ENCODE data around the gene FAM156A. TPM values are rescaled to one million over a fixed set of nuclear protein-coding genes. Genes with fewer than 3 reads are reported as not detected.

FAM156A gene
- total RNA-seq, 1 experiment from 2014 or later = 48.2 TPM

- BruUV-seq (replicated peaks) = no TSS peak
- H3K4me1 ChIP-seq (ENCODE audit: insufficient read depth, low read length, poor library complexity, severe bottlenecking) = no peaks in the 10 kb centered on the region
- H3K9me3 ChIP-seq (ENCODE audit: low read depth, low read length, poor library complexity, severe bottlenecking) = peaks cover 5% of the 10 kb centered on the region
- CTCF ChIA-PET = no interaction called here
- H3K27me3 ChIP-seq (replicated peaks; ENCODE audit: insufficient read depth, low read depth, low read length, poor library complexity) = no peaks in the 10 kb centered on the region
- no peak overlapping the region for H3K27ac ChIP-seq (ENCODE audit: low read depth, low read length, poor library complexity, severe bottlenecking)
- H3K4me3 ChIP-seq (ENCODE audit: low read depth, low read length, poor library complexity, severe bottlenecking) = no peak overlapping the region
- no peak for DNase-seq (ENCODE audit: low spot score)
- no peaks in the 10 kb centered on the region for H3K36me3 ChIP-seq (ENCODE audit: insufficient read depth, low read length, poor library complexity, severe bottlenecking)
- no peak for TF ChIP-seq CTCF (conservative IDR thresholded peaks at IDR 0.05; ENCODE audit: low read depth, low read length)
- TF ChIP-seq EZH2 (IDR thresholded peaks at IDR 0.05; ENCODE audit: borderline replicate concordance, low read depth, low read length, poor library complexity, severe bottlenecking) = no peak
- POLR2A ChIA-PET (ENCODE audit: low non-redundant PET) = no interaction called here
- intact Hi-C loops (cut with micrococcal nuclease; ENCODE audit: unreplicated experiment) = no loop called here
Measured at GRCh38 chrX:53004038-53004437, 45.7 kb upstream of the FAM156A start.

GRCh38 chrX:53003111-53003510 lies 44.8 kb upstream of the FAM156A start:
- BruUV-seq (replicated peaks) = no TSS peak
- CTCF ChIA-PET = no interaction called here
- intact Hi-C loops (cut with micrococcal nuclease; ENCODE audit: unreplicated experiment) = no loop called here

GRCh38 chrX:53001958-53002357 lies 43.6 kb upstream of the FAM156A start:
- CTCF ChIA-PET = no interaction called here
- no peak for DNase-seq (ENCODE audit: low spot score)
- BruUV-seq (replicated peaks) = no TSS peak
- POLR2A ChIA-PET (ENCODE audit: low non-redundant PET) = interaction anchor here (0.5 kb wide), 1 partner anchor 344 kb away, joined by 4 read pairs; no protein-coding TSS in a partner anchor
- TF ChIP-seq CTCF (conservative IDR thresholded peaks at IDR 0.05; ENCODE audit: low read depth, low read length) (no peak), EZH2 (IDR thresholded peaks at IDR 0.05; ENCODE audit: borderline replicate concordance, low read depth, low read length, poor library complexity, severe bottlenecking) (no peak)
- Histone ChIP-seq H3K4me1 (ENCODE audit: insufficient read depth, low read length, poor library complexity, severe bottlenecking) (no peaks in the 10 kb centered on the region), H3K36me3 (ENCODE audit: insufficient read depth, low read length, poor library complexity, severe bottlenecking) (no peaks in the 10 kb centered on the region), H3K27me3 (replicated peaks; ENCODE audit: insufficient read depth, low read depth, low read length, poor library complexity) (no peaks in the 10 kb centered on the region), H3K4me3 (ENCODE audit: low read depth, low read length, poor library complexity, severe bottlenecking) (no peak overlapping the region), H3K9me3 (ENCODE audit: low read depth, low read length, poor library complexity, severe bottlenecking) (no peaks in the 10 kb centered on the region), H3K27ac (ENCODE audit: low read depth, low read length, poor library complexity, severe bottlenecking) (no peak overlapping the region)
- intact Hi-C loops (cut with micrococcal nuclease; ENCODE audit: unreplicated experiment) = no loop called here

More at GRCh38 chrX:53003111-53003510, 44.8 kb upstream of the FAM156A start:
- Histone ChIP-seq H3K27me3 (replicated peaks; ENCODE audit: insufficient read depth, low read depth, low read length, poor library complexity) (no peaks in the 10 kb centered on the region), H3K9me3 (ENCODE audit: low read depth, low read length, poor library complexity, severe bottlenecking) (no peaks in the 10 kb centered on the region), H3K4me1 (ENCODE audit: insufficient read depth, low read length, poor library complexity, severe bottlenecking) (no peaks in the 10 kb centered on the region), H3K4me3 (ENCODE audit: low read depth, low read length, poor library complexity, severe bottlenecking) (no peak overlapping the region), H3K27ac (ENCODE audit: low read depth, low read length, poor library complexity, severe bottlenecking) (no peak overlapping the region), H3K36me3 (ENCODE audit: insufficient read depth, low read length, poor library complexity, severe bottlenecking) (no peaks in the 10 kb centered on the region)
- no peak for DNase-seq (ENCODE audit: low spot score)
- no peak for TF ChIP-seq EZH2 (IDR thresholded peaks at IDR 0.05; ENCODE audit: borderline replicate concordance, low read depth, low read length, poor library complexity, severe bottlenecking)
- no peak for TF ChIP-seq CTCF (conservative IDR thresholded peaks at IDR 0.05; ENCODE audit: low read depth, low read length)
- POLR2A ChIA-PET (ENCODE audit: low non-redundant PET) = no interaction called here
